MM.1S (cell line): ENCODE data around the gene FBLN7.

ENCODE experiments used
- DNase-seq: peaks from one replicate; pipeline ENCODE4 v3.0.0-alpha.2; 2015
- H2AFZ ChIP-seq: fragments of 300-600 bp; sonication (generic); 2 replicates; pipeline ENCODE4 v1.6.0; 2016; ENCODE audit warnings: antibody characterized with exemption, low read length
- H3F3A ChIP-seq: fragments of 300-600 bp; sonication (generic); 2 replicates; pipeline ENCODE4 v1.6.1; 2016; ENCODE audit warnings: mild to moderate bottlenecking, antibody characterized with exemption, low read length, moderate library complexity, mixed read lengths; ENCODE audit not compliant: insufficient read depth
- H3K27ac ChIP-seq: fragments of 300-600 bp; sonication (generic); 2 replicates; pipeline ENCODE4 v1.5.1; 2016; ENCODE audit warnings: mild to moderate bottlenecking, low read length
- H3K27me3 ChIP-seq: fragments of 300-600 bp; sonication (generic); replicated peaks from 2 replicates; pipeline ENCODE4 v1.6.0; 2016; ENCODE audit warnings: low read length; ENCODE audit not compliant: insufficient read depth
- H3K36me3 ChIP-seq: fragments of 300-600 bp; sonication (generic); replicated peaks from 2 replicates; pipeline ENCODE4 v1.6.1; 2016; ENCODE audit warnings: mild to moderate bottlenecking, low read length, mixed read lengths; ENCODE audit not compliant: insufficient read depth
- H3K4me1 ChIP-seq: fragments of 300-600 bp; sonication (generic); 2 replicates; pipeline ENCODE4 v1.6.1; 2016; ENCODE audit warnings: low read length, mixed read lengths
- H3K4me2 ChIP-seq: fragments of 300-600 bp; sonication (generic); 2 replicates; pipeline ENCODE4 v1.6.0; 2016; ENCODE audit warnings: low read depth, low read length
- H3K4me3 ChIP-seq: fragments of 300-600 bp; sonication (generic); 2 replicates; pipeline ENCODE4 v1.5.1; 2016; ENCODE audit warnings: low read length, mixed read lengths
- H3K79me2 ChIP-seq: fragments of 300-600 bp; sonication (generic); 2 replicates; pipeline ENCODE4 v1.6.1; 2016; ENCODE audit warnings: mixed run types, low read length, mixed read lengths
- H3K9ac ChIP-seq: fragments of 300-600 bp; sonication (generic); 2 replicates; pipeline ENCODE4 v1.6.1; 2016; ENCODE audit warnings: low read length, mixed read lengths
- H3K9me2 ChIP-seq: fragments of 300-600 bp; sonication (generic); replicated peaks from 2 replicates; pipeline ENCODE4 v1.6.1; 2016; ENCODE audit warnings: mild to moderate bottlenecking, low read length, mixed read lengths; ENCODE audit not compliant: insufficient read depth
- H3K9me3 ChIP-seq: fragments of 300-600 bp; sonication (generic); replicated peaks from 2 replicates; pipeline ENCODE4 v1.6.1; 2016; ENCODE audit warnings: mild to moderate bottlenecking, low read length, mixed read lengths; ENCODE audit not compliant: insufficient read depth
- H4K20me1 ChIP-seq: fragments of 300-600 bp; sonication (generic); 2 replicates; pipeline ENCODE4 v1.6.1; 2016; ENCODE audit warnings: mild to moderate bottlenecking, low read length, moderate library complexity, mixed read lengths; ENCODE audit not compliant: insufficient read depth
- CTCF ChIP-seq: fragments of 300-600 bp; sonication (generic); IDR thresholded peaks from 2 replicates; pipeline ENCODE4 v1.5.1; 2016; ENCODE audit warnings: antibody characterized with exemption, low read length, mixed read lengths
- EZH2 ChIP-seq: fragments of 300-600 bp; sonication (generic); optimal IDR thresholded peaks from 2 replicates; pipeline ENCODE3; 2017; ENCODE audit warnings: low read depth, mild to moderate bottlenecking, antibody characterized with exemption, low read length, mixed read lengths
- EZH2phosphoT487 ChIP-seq: fragments of 300-600 bp; sonication (generic); IDR thresholded peaks from 2 replicates; pipeline ENCODE4 v1.6.1; 2018; ENCODE audit warnings: antibody characterized with exemption, low read length

The FBLN7 gene

GRCh38 chr2:112148477-112148876 is 10.3 kb downstream of the FBLN7 start:
- Histone ChIP-seq H3K27ac (no peak overlapping the region), H4K20me1 (no peaks in the 10 kb centered on the region), H3K9ac (no peak overlapping the region), H3K9me2 (no peaks in the 10 kb centered on the region), H3K79me2 (no peaks in the 10 kb centered on the region), H3K9me3 (no peaks in the 10 kb centered on the region), H3K4me3 (no peak overlapping the region), H3K36me3 (no peaks in the 10 kb centered on the region), H3F3A (no peaks in the 10 kb centered on the region), H3K4me2 (no peak overlapping the region), H3K27me3 (no peaks in the 10 kb centered on the region), H3K4me1 (no peaks in the 10 kb centered on the region), H2AFZ (no peak overlapping the region)
- DNase-seq = no peak
- TF ChIP-seq EZH2 = no peak
- TF ChIP-seq CTCF = no peak
- TF ChIP-seq EZH2phosphoT487 = no peak

GRCh38 chr2:112149194-112149593 is 11.0 kb downstream of the FBLN7 start:
- H3K9me2 ChIP-seq = no peaks in the 10 kb centered on the region
- no peaks in the 10 kb centered on the region for H3K9me3 ChIP-seq
- no peak overlapping the region for H2AFZ ChIP-seq
- no peak overlapping the region for H3K9ac ChIP-seq
- TF ChIP-seq EZH2phosphoT487 (no peak), EZH2 (no peak), CTCF (no peak)
- H3K4me2 ChIP-seq = no peak overlapping the region
- H3K4me3 ChIP-seq = no peak overlapping the region
- H3K4me1 ChIP-seq = no peaks in the 10 kb centered on the region
- H4K20me1 ChIP-seq = no peaks in the 10 kb centered on the region
- no peaks in the 10 kb centered on the region for H3K79me2 ChIP-seq
- H3F3A ChIP-seq = no peaks in the 10 kb centered on the region
- H3K27me3 ChIP-seq = no peaks in the 10 kb centered on the region
- no peaks in the 10 kb centered on the region for H3K36me3 ChIP-seq
- H3K27ac ChIP-seq = no peak overlapping the region
- no peak for DNase-seq

- Histone ChIP-seq H3K36me3 (no peaks in the 10 kb centered on the region), H3K79me2 (no peaks in the 10 kb centered on the region), H4K20me1 (no peaks in the 10 kb centered on the region), H3K4me2 (no peak overlapping the region), H3K9me2 (no peaks in the 10 kb centered on the region), H3K27ac (no peak overlapping the region), H3K4me1 (no peaks in the 10 kb centered on the region), H3K27me3 (no peaks in the 10 kb centered on the region), H3K4me3 (no peak overlapping the region), H3K9ac (no peak overlapping the region), H2AFZ (no peak overlapping the region), H3F3A (no peaks in the 10 kb centered on the region), H3K9me3 (no peaks in the 10 kb centered on the region)
- no peak for DNase-seq
- TF ChIP-seq EZH2phosphoT487 (no peak), EZH2 (no peak), CTCF (no peak)
Measured at GRCh38 chr2:112149866-112150435, 11.8 kb downstream of the FBLN7 start.
